Activated CD4-positive, alpha-beta memory T cell treated with anti-CD3 and anti-CD28 coated beads for 36 hours (primary cell): Measurements from ENCODE around the gene ITIH4. TPM values are rescaled to one million over a fixed set of nuclear protein-coding genes. Genes with fewer than 3 reads are reported as not detected.

Experiments
- CTCF ChIA-PET: fragments of 350-600 bp; sonication (Branson Sonifier 250); formaldehyde crosslinking; loops from one replicate; lab custom pipeline; 2021; ENCODE audit warnings: antibody characterized with exemption, inconsistent platforms; lab: Charles Lee
- POLR2A ChIA-PET: fragments of 350-600 bp; sonication (Branson Sonifier 250); formaldehyde crosslinking; loops from one replicate; lab custom pipeline; 2021; ENCODE audit warnings: antibody characterized with exemption; lab: Charles Lee
- DNase-seq: peaks from one replicate; pipeline ENCODE4 v3.0.0-alpha.2; 2020
- H3K27ac Mint-ChIP-seq: one replicate; pipeline ENCODE4 v1.8.0; 2021; ENCODE audit warnings: mixed read lengths
- H3K27me3 Mint-ChIP-seq: one replicate; pipeline ENCODE4 v1.8.0; 2021; ENCODE audit warnings: mixed read lengths
- H3K36me3 Mint-ChIP-seq: one replicate; pipeline ENCODE4 v1.8.0; 2021; ENCODE audit warnings: mixed read lengths
- H3K4me1 Mint-ChIP-seq: one replicate; pipeline ENCODE4 v1.8.0; 2021; ENCODE audit warnings: low read depth, mixed read lengths
- H3K4me3 Mint-ChIP-seq: one replicate; pipeline ENCODE4 v1.8.0; 2021; ENCODE audit warnings: mild to moderate bottlenecking, mixed read lengths
- H3K9me3 Mint-ChIP-seq: one replicate; pipeline ENCODE4 v1.8.0; 2021; ENCODE audit warnings: mixed read lengths
- intact Hi-C: fragments of 100-400 bp; cut with micrococcal nuclease; formaldehyde crosslinking; loops from one replicate; pipeline ENCODE4 v1.15.1; 2023
- total RNA-seq, 2 experiments: library from RNA; stranded (reverse); gene quantifications; one replicate each; pipeline ENCODE4 v1.2.3, GENCODE V29; 2021

ITIH4 gene
- total RNA-seq: 1 to 10 TPM; 4.3 to 6.3 TPM

- Mint-ChIP-seq H3K36me3 (no peaks in the 10 kb centered on the region), H3K27ac (no peak within 1 kb of the TSS), H3K9me3 (no peaks in the 10 kb centered on the region), H3K27me3 (no peaks in the 10 kb centered on the region), H3K4me1 (no peaks in the 10 kb centered on the region), H3K4me3 (no peak within 1 kb of the TSS)
- ChIA-PET CTCF (no interaction called here), POLR2A (interaction anchor here (0.5 kb wide), 1 partner anchor 151 kb away, joined by 3 read pairs; no protein-coding TSS in a partner anchor)
- intact Hi-C loops: no loop called here
- no peak for DNase-seq
Observed at GRCh38 chr3:52830535-52831258, at the start of gene ITIH4. TSS of gene ITIH4 (minus strand) at chr3:52830672. CDS start at chr3:52830642, 30 bp downstream.

GRCh38 chr3:52880047-52880446, 49.6 kb upstream of the ITIH4 start:
- H3K27me3 Mint-ChIP-seq: no peaks in the 10 kb centered on the region
- intact Hi-C loops: loop anchor here (1.0 kb wide), 1 partner anchor 11 kb away; no protein-coding TSS in a partner anchor
- ChIA-PET CTCF (interaction anchor here (1.0 to 7.0 kb wide), 6 partner anchors 8 to 235 kb away, joined by 3 to 46 read pairs (median 4); no protein-coding TSS in a partner anchor), POLR2A (interaction anchor here (0.8 to 1.0 kb wide), 3 partner anchors 12 to 163 kb away, joined by 3 to 4 read pairs (median 3); no protein-coding TSS in a partner anchor)
- H3K4me1 Mint-ChIP-seq: peaks cover 23% of the 10 kb centered on the region
- H3K9me3 Mint-ChIP-seq: no peaks in the 10 kb centered on the region
- no peak overlapping the region for H3K4me3 Mint-ChIP-seq
- DNase-seq: no peak
- no peak overlapping the region for H3K27ac Mint-ChIP-seq
- peaks cover 9% of the 10 kb centered on the region for H3K36me3 Mint-ChIP-seq

GRCh38 chr3:52879581-52879980, 49.1 kb upstream of the ITIH4 start:
- Mint-ChIP-seq H3K27ac (no peak overlapping the region), H3K4me3 (no peak overlapping the region), H3K36me3 (peaks cover 5% of the 10 kb centered on the region), H3K9me3 (no peaks in the 10 kb centered on the region), H3K4me1 (peaks cover 26% of the 10 kb centered on the region), H3K27me3 (no peaks in the 10 kb centered on the region)
- intact Hi-C loops: no loop called here
- DNase-seq: no peak
- ChIA-PET POLR2A (interaction anchor here (0.8 kb wide), 1 partner anchor 16 kb away, joined by 4 read pairs; no protein-coding TSS in a partner anchor), CTCF (interaction anchor here (1.1 to 7.0 kb wide), 5 partner anchors 8 to 106 kb away, joined by 3 to 46 read pairs (median 4); no protein-coding TSS in a partner anchor)

GRCh38 chr3:52879090-52879489, 48.6 kb upstream of the ITIH4 start:
- intact Hi-C loops: no loop called here
- Mint-ChIP-seq H3K4me3 (no peak overlapping the region), H3K4me1 (peaks cover 30% of the 10 kb centered on the region), H3K27ac (no peak overlapping the region), H3K27me3 (no peaks in the 10 kb centered on the region), H3K9me3 (no peaks in the 10 kb centered on the region), H3K36me3 (peaks cover 2% of the 10 kb centered on the region)
- POLR2A ChIA-PET: no interaction called here
- no peak for DNase-seq
- CTCF ChIA-PET: interaction anchor here (0.7 to 7.0 kb wide), 3 partner anchors 15 to 53 kb away, joined by 3 to 46 read pairs (median 4); no protein-coding TSS in a partner anchor

GRCh38 chr3:52877085-52877484, 46.6 kb upstream of the ITIH4 start:
- no peak for DNase-seq
- Mint-ChIP-seq H3K4me1 (peaks cover 40% of the 10 kb centered on the region), H3K27me3 (no peaks in the 10 kb centered on the region), H3K4me3 (no peak overlapping the region), H3K27ac (no peak overlapping the region), H3K36me3 (peaks cover 2% of the 10 kb centered on the region), H3K9me3 (no peaks in the 10 kb centered on the region)
- ChIA-PET POLR2A (no interaction called here), CTCF (interaction anchor here (7.0 kb wide), 1 partner anchor 17 kb away, joined by 46 read pairs; no protein-coding TSS in a partner anchor)
- intact Hi-C loops: no loop called here

- DNase-seq: no peak
- intact Hi-C loops: loop anchor here (1.0 kb wide), 1 partner anchor 16 kb away; no protein-coding TSS in a partner anchor
- H3K27ac Mint-ChIP-seq: no peak overlapping the region
- no peak overlapping the region for H3K4me3 Mint-ChIP-seq
- no peaks in the 10 kb centered on the region for H3K27me3 Mint-ChIP-seq
- CTCF ChIA-PET: interaction anchor here (2.0 kb wide), 1 partner anchor 19 kb away, joined by 10 read pairs; no protein-coding TSS in a partner anchor
- H3K9me3 Mint-ChIP-seq: no peaks in the 10 kb centered on the region
- H3K4me1 Mint-ChIP-seq: peaks cover 34% of the 10 kb centered on the region
- peaks cover 2% of the 10 kb centered on the region for H3K36me3 Mint-ChIP-seq
- POLR2A ChIA-PET: no interaction called here
Observed at GRCh38 chr3:52874864-52875587, 44.6 kb upstream of the ITIH4 start.

GRCh38 chr3:52874160-52874701, 43.8 kb upstream of the ITIH4 start:
- H3K27ac Mint-ChIP-seq: no peak overlapping the region
- no peak overlapping the region for H3K4me3 Mint-ChIP-seq
- no peaks in the 10 kb centered on the region for H3K36me3 Mint-ChIP-seq
- H3K4me1 Mint-ChIP-seq: peaks cover 33% of the 10 kb centered on the region
- intact Hi-C loops: loop anchor here (1.0 kb wide), 1 partner anchor 17 kb away; no protein-coding TSS in a partner anchor
- no peaks in the 10 kb centered on the region for H3K9me3 Mint-ChIP-seq
- H3K27me3 Mint-ChIP-seq: no peaks in the 10 kb centered on the region
- ChIA-PET POLR2A (no interaction called here), CTCF (interaction anchor here (0.6 to 2.0 kb wide), 2 partner anchors 18 to 20 kb away, joined by 3 to 10 read pairs; no protein-coding TSS in a partner anchor)
- no peak for DNase-seq

GRCh38 chr3:52873433-52874159, 43.1 kb upstream of the ITIH4 start:
- ChIA-PET POLR2A (no interaction called here), CTCF (interaction anchor here (0.6 kb wide), 1 partner anchor 18 kb away, joined by 3 read pairs; no protein-coding TSS in a partner anchor)
- Mint-ChIP-seq H3K4me3 (no peak overlapping the region), H3K9me3 (no peaks in the 10 kb centered on the region), H3K27ac (peak overlapping the region; percentile 18), H3K36me3 (no peaks in the 10 kb centered on the region), H3K27me3 (no peaks in the 10 kb centered on the region), H3K4me1 (peaks cover 31% of the 10 kb centered on the region)
- no peak for DNase-seq
- intact Hi-C loops: loop anchor here (1.0 kb wide), 1 partner anchor 18 kb away; no protein-coding TSS in a partner anchor

GRCh38 chr3:52872245-52872644, 41.8 kb upstream of the ITIH4 start:
- intact Hi-C loops: no loop called here
- Mint-ChIP-seq H3K27ac (no peak overlapping the region), H3K36me3 (no peaks in the 10 kb centered on the region), H3K27me3 (no peaks in the 10 kb centered on the region), H3K9me3 (no peaks in the 10 kb centered on the region), H3K4me3 (no peak overlapping the region), H3K4me1 (peaks cover 31% of the 10 kb centered on the region)
- ChIA-PET POLR2A (no interaction called here), CTCF (interaction anchor here (0.8 to 0.9 kb wide), 2 partner anchors 8 to 74 kb away, joined by 3 read pairs; no protein-coding TSS in a partner anchor)
- DNase-seq: no peak

GRCh38 chr3:52871761-52872160, 41.3 kb upstream of the ITIH4 start:
- H3K4me1 Mint-ChIP-seq: peaks cover 31% of the 10 kb centered on the region
- CTCF ChIA-PET: interaction anchor here (0.8 kb wide), 1 partner anchor 8 kb away, joined by 3 read pairs; no protein-coding TSS in a partner anchor
- POLR2A ChIA-PET: no interaction called here
- intact Hi-C loops: no loop called here
- no peaks in the 10 kb centered on the region for H3K27me3 Mint-ChIP-seq
- H3K27ac Mint-ChIP-seq: no peak overlapping the region
- no peak for DNase-seq
- H3K4me3 Mint-ChIP-seq: no peak overlapping the region
- H3K9me3 Mint-ChIP-seq: no peaks in the 10 kb centered on the region
- no peaks in the 10 kb centered on the region for H3K36me3 Mint-ChIP-seq

- Mint-ChIP-seq H3K4me3 (no peak overlapping the region), H3K27me3 (no peaks in the 10 kb centered on the region), H3K4me1 (peaks cover 26% of the 10 kb centered on the region), H3K36me3 (peaks cover 8% of the 10 kb centered on the region), H3K9me3 (peaks cover 9% of the 10 kb centered on the region), H3K27ac (no peak overlapping the region)
- intact Hi-C loops: no loop called here
- POLR2A ChIA-PET: no interaction called here
- CTCF ChIA-PET: no interaction called here
- no peak for DNase-seq
Observed at GRCh38 chr3:52870471-52870870, 40.0 kb upstream of the ITIH4 start.
